Neural cell (in vitro differentiated cells): Measurements from ENCODE around the gene HSPB6. TPM values are rescaled to one million over a fixed set of nuclear protein-coding genes. Genes with fewer than 3 reads are reported as not detected.
A peak's percentile ranks its signal among the peaks of the same experiment; 100 is the strongest.

Experiments
- H2AFZ ChIP-seq: fragments of 200-600, 300-800 bp; sonication (generic), shearing (Covaris generic); 2 replicates; pipeline ENCODE4 v1.6.0; 2014; ENCODE audit warnings: low read depth, mild to moderate bottlenecking, antibody characterized with exemption, low read length, moderate library complexity
- H3F3A ChIP-seq: fragments of 200-600 bp; shearing (Covaris generic); 2 replicates; pipeline ENCODE4 v1.6.1; 2016; ENCODE audit warnings: mild to moderate bottlenecking, moderate library complexity, mixed read lengths, antibody characterized with exemption, low read length; ENCODE audit not compliant: insufficient read depth, poor library complexity, severe bottlenecking
- H3K27ac ChIP-seq: fragments of 200-600, 300-800 bp; sonication (generic), shearing (Covaris generic); 2 replicates; pipeline ENCODE4 v1.5.1; 2014; ENCODE audit warnings: mild to moderate bottlenecking, low read length, moderate library complexity
- H3K27me3 ChIP-seq: fragments of 300-800, 200-600 bp; sonication (generic), shearing (Covaris generic); 2 replicates; pipeline ENCODE4 v1.6.0; 2014; ENCODE audit warnings: mild to moderate bottlenecking, low read depth, low read length, moderate library complexity; ENCODE audit not compliant: insufficient read depth
- H3K36me3 ChIP-seq: fragments of 300-800, 200-600 bp; sonication (generic), shearing (Covaris generic); 2 replicates; pipeline ENCODE4 v1.5.1; 2014; ENCODE audit warnings: mild to moderate bottlenecking, antibody characterized with exemption, low read length, moderate library complexity; ENCODE audit not compliant: insufficient read depth
- H3K4me2 ChIP-seq: fragments of 300-800, 200-600 bp; sonication (generic), shearing (Covaris generic); 2 replicates; pipeline ENCODE4 v1.6.0; 2014; ENCODE audit warnings: mild to moderate bottlenecking, low read length
- H3K4me3 ChIP-seq: fragments of 300-800, 200-600 bp; sonication (generic), shearing (Covaris generic); 2 replicates; pipeline ENCODE4 v1.5.1; 2014; ENCODE audit warnings: mild to moderate bottlenecking, low read length, moderate library complexity
- H3K79me2 ChIP-seq: fragments of 200-600 bp; shearing (Covaris generic); replicated peaks from 2 replicates; pipeline ENCODE4 v1.6.0; 2014; ENCODE audit warnings: mild to moderate bottlenecking, low read length, moderate library complexity; ENCODE audit not compliant: insufficient read depth
- H3K9ac ChIP-seq: fragments of 300-800, 200-600 bp; sonication (generic), shearing (Covaris generic); 2 replicates; pipeline ENCODE4 v1.6.1; 2016; ENCODE audit warnings: mild to moderate bottlenecking, low read length, mixed read lengths
- H3K9me2 ChIP-seq: fragments of 200-600 bp; shearing (Covaris generic); 2 replicates; pipeline ENCODE4 v1.6.1; 2016; ENCODE audit warnings: mild to moderate bottlenecking, low read length, mixed read lengths; ENCODE audit not compliant: insufficient read depth
- H3K9me3 ChIP-seq: fragments of 200-600, 300-800 bp; sonication (generic), shearing (Covaris generic); 2 replicates; pipeline ENCODE4 v1.6.1; 2016; ENCODE audit warnings: mild to moderate bottlenecking, mixed run types, low read length, moderate library complexity, mixed read lengths
- H4K20me1 ChIP-seq: fragments of 200-600 bp; shearing (Covaris generic); 2 replicates; pipeline ENCODE4 v1.6.1; 2016; ENCODE audit warnings: mild to moderate bottlenecking, mixed run types; ENCODE audit not compliant: insufficient read depth
- EP300 ChIP-seq: fragments of 450-650 bp; conservative IDR thresholded peaks from 2 replicates; pipeline ENCODE4 v1.6.1; 2014; ENCODE audit warnings: antibody characterized with exemption, mild to moderate bottlenecking, moderate library complexity; ENCODE audit not compliant: poor library complexity, severe bottlenecking
- EZH2 ChIP-seq: fragments of 200-600, 300-800 bp; shearing (Covaris generic), sonication (generic); IDR thresholded peaks from 2 replicates; pipeline ENCODE4 v1.6.1; 2014; ENCODE audit warnings: antibody characterized with exemption, low read length, borderline replicate concordance, mild to moderate bottlenecking; ENCODE audit not compliant: insufficient read depth, poor library complexity, severe bottlenecking
- MXI1 ChIP-seq: fragments of 450-650 bp; conservative IDR thresholded peaks from 2 replicates; pipeline ENCODE4 v1.6.1; 2014; ENCODE audit warnings: antibody characterized with exemption, mild to moderate bottlenecking; ENCODE audit not compliant: poor library complexity, severe bottlenecking
- POLR2AphosphoS5 ChIP-seq: IDR thresholded peaks from 2 replicates; pipeline ENCODE4 v1.6.1; 2012
- RAD21 ChIP-seq: fragments of 450-650 bp; conservative IDR thresholded peaks from 2 replicates; pipeline ENCODE4 v1.6.1; 2014; ENCODE audit warnings: antibody characterized with exemption, mild to moderate bottlenecking, moderate library complexity
- SMC3 ChIP-seq: fragments of 450-650 bp; conservative IDR thresholded peaks from 2 replicates; pipeline ENCODE4 v1.6.1; 2014; ENCODE audit warnings: antibody characterized with exemption, mild to moderate bottlenecking, moderate library complexity; ENCODE audit not compliant: poor library complexity
- TAF1 ChIP-seq: IDR thresholded peaks from 2 replicates; pipeline ENCODE4 v1.6.1; 2012; ENCODE audit warnings: low read depth
- polyA minus RNA-seq: library from RNA; depleted of rRNA, polyadenylated mRNA; stranded (reverse); fragments of >200 nt; gene quantifications from 2 replicates; pipeline ENCODE4 v1.2.3, GENCODE V29; 2014
- polyA plus RNA-seq: library from polyadenylated mRNA; depleted of rRNA; stranded (reverse); fragments of >200 nt; gene quantifications from 2 replicates; pipeline ENCODE4 v1.2.3, GENCODE V29; 2014
- TF ChIP-seq, protein P1 (sequence below): fragments of 450-650 bp; IDR thresholded peaks from 2 replicates; pipeline ENCODE4 v1.5.1; 2014; ENCODE audit warnings: antibody characterized with exemption, mild to moderate bottlenecking, moderate library complexity; ENCODE audit not compliant: poor library complexity, severe bottlenecking
- TF ChIP-seq, protein P2 (sequence below): IDR thresholded peaks from 2 replicates; pipeline ENCODE4 v1.6.1; 2012; ENCODE audit warnings: borderline replicate concordance

HSPB6 gene, protein sequence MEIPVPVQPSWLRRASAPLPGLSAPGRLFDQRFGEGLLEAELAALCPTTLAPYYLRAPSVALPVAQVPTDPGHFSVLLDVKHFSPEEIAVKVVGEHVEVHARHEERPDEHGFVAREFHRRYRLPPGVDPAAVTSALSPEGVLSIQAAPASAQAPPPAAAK
- polyA plus RNA-seq (not detected in 2 replicates), polyA minus RNA-seq (not detected in 2 replicates)

DNA sequence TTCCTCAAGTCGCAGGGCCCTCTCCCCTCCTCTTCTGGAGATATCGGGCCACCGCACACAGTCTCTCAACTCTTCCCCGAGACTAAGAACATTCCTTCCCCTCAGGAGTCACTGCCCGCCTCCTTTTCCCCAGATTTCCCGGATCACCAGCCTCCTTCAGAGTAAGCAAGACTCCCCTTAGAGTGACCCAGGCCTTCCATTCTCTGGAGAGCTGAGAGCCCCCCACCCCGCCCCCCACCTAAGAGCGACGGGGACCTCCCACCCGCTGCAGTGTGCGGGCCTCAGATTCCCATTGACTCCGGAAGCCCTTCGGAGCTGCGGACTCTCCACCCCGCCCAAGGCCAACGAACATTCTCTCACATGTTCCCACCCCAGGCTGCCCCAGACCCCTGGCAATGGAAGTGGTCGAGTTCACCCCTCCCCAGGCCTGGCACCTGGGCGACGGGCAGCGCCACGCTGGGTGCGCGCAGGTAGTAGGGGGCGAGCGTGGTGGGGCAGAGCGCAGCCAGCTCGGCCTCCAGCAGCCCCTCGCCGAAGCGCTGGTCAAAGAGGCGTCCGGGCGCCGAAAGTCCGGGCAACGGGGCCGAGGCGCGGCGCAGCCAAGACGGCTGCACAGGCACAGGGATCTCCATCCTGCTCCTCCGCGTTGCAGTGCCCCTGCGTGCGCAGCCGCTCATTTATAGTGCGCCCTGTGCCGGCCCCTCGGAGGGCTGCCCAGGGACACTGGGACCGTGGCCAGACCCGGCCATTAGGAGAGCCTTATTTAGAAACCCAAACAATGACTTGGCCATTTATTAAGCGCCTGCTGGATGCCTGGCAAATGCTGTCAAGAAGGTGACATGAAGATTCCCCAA is at the start of gene HSPB6:
TSS of gene HSPB6 (minus strand) at position 653 of the 854 bp plus-strand sequence. CDS start at position 632, 21 bp downstream.
- Histone ChIP-seq H3F3A (no peaks in the 10 kb centered on the region), H3K4me2 (no peak within 1 kb of the TSS), H3K79me2 (peaks cover 15% of the 10 kb centered on the region), H3K4me3 (peak within 1 kb of the TSS; percentile 91), H4K20me1 (no peaks in the 10 kb centered on the region), H3K9ac (peak within 1 kb of the TSS; percentile 50), H3K27ac (peak within 1 kb of the TSS; percentile 28), H3K27me3 (no peaks in the 10 kb centered on the region), H3K36me3 (peaks cover 8% of the 10 kb centered on the region), H3K9me3 (no peaks in the 10 kb centered on the region), H2AFZ (no peak within 1 kb of the TSS), H3K9me2 (no peaks in the 10 kb centered on the region)
- TF ChIP-seq EP300 (no peak), POLR2AphosphoS5 (no peak), MXI1 (no peak), TAF1 (no peak), SMC3 (no peak), EZH2 (no peak), RAD21 (no peak)
- TF ChIP-seq, protein P1, sequence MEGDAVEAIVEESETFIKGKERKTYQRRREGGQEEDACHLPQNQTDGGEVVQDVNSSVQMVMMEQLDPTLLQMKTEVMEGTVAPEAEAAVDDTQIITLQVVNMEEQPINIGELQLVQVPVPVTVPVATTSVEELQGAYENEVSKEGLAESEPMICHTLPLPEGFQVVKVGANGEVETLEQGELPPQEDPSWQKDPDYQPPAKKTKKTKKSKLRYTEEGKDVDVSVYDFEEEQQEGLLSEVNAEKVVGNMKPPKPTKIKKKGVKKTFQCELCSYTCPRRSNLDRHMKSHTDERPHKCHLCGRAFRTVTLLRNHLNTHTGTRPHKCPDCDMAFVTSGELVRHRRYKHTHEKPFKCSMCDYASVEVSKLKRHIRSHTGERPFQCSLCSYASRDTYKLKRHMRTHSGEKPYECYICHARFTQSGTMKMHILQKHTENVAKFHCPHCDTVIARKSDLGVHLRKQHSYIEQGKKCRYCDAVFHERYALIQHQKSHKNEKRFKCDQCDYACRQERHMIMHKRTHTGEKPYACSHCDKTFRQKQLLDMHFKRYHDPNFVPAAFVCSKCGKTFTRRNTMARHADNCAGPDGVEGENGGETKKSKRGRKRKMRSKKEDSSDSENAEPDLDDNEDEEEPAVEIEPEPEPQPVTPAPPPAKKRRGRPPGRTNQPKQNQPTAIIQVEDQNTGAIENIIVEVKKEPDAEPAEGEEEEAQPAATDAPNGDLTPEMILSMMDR = no peak
- TF ChIP-seq, protein P2, sequence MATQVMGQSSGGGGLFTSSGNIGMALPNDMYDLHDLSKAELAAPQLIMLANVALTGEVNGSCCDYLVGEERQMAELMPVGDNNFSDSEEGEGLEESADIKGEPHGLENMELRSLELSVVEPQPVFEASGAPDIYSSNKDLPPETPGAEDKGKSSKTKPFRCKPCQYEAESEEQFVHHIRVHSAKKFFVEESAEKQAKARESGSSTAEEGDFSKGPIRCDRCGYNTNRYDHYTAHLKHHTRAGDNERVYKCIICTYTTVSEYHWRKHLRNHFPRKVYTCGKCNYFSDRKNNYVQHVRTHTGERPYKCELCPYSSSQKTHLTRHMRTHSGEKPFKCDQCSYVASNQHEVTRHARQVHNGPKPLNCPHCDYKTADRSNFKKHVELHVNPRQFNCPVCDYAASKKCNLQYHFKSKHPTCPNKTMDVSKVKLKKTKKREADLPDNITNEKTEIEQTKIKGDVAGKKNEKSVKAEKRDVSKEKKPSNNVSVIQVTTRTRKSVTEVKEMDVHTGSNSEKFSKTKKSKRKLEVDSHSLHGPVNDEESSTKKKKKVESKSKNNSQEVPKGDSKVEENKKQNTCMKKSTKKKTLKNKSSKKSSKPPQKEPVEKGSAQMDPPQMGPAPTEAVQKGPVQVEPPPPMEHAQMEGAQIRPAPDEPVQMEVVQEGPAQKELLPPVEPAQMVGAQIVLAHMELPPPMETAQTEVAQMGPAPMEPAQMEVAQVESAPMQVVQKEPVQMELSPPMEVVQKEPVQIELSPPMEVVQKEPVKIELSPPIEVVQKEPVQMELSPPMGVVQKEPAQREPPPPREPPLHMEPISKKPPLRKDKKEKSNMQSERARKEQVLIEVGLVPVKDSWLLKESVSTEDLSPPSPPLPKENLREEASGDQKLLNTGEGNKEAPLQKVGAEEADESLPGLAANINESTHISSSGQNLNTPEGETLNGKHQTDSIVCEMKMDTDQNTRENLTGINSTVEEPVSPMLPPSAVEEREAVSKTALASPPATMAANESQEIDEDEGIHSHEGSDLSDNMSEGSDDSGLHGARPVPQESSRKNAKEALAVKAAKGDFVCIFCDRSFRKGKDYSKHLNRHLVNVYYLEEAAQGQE = no peak

DNA sequence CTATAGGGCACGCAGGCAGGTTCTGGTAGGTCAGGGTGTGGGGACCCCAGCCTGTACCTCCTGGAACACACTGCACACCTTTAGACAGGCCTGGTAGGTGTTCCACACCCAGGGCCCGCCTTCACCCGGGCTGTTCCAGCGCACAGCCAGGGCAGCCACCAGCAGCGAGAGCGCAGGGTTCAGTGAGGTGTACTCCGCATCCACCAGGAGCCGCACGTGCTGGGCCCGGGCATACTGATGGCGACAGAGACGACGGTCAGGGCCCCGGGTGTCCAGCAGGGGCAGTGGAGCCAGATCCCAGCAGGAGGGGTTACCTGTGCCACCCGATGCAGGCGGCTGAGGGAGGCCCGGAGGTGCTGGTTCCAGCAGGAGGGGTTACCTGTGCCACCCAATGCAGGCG is 49.8 kb upstream of the HSPB6 start:
- H3K4me3 ChIP-seq = no peak overlapping the region
- H3K9me2 ChIP-seq = no peaks in the 10 kb centered on the region
- H3K9ac ChIP-seq = no peak overlapping the region
- H3K79me2 ChIP-seq = no peaks in the 10 kb centered on the region
- H2AFZ ChIP-seq = no peak overlapping the region
- H3K4me2 ChIP-seq = no peak overlapping the region
- H4K20me1 ChIP-seq = no peaks in the 10 kb centered on the region
- H3K27ac ChIP-seq = no peak overlapping the region
- TF ChIP-seq, protein P1 = no peak
- TF ChIP-seq MXI1 = no peak
- TF ChIP-seq POLR2AphosphoS5 = no peak
- no peak for TF ChIP-seq EZH2
- no peak for TF ChIP-seq TAF1
- no peaks in the 10 kb centered on the region for H3K27me3 ChIP-seq
- no peaks in the 10 kb centered on the region for H3K36me3 ChIP-seq
- no peaks in the 10 kb centered on the region for H3K9me3 ChIP-seq
- H3F3A ChIP-seq = no peaks in the 10 kb centered on the region
